HG03460 (cell line): ENCODE results near the gene PITX1.
"Not testable (repeated sequence)": the region's sequence is repeated elsewhere in the genome, so short reads cannot be mapped to it uniquely, and the experiment has no call there.

Source experiments
- ATAC-seq: cut with Tn5 transposase; IDR thresholded peaks from one replicate; pipeline ENCODE4 v1.9.1; 2021; ENCODE audit not compliant: unreplicated experiment

PITX1 gene

DNA sequence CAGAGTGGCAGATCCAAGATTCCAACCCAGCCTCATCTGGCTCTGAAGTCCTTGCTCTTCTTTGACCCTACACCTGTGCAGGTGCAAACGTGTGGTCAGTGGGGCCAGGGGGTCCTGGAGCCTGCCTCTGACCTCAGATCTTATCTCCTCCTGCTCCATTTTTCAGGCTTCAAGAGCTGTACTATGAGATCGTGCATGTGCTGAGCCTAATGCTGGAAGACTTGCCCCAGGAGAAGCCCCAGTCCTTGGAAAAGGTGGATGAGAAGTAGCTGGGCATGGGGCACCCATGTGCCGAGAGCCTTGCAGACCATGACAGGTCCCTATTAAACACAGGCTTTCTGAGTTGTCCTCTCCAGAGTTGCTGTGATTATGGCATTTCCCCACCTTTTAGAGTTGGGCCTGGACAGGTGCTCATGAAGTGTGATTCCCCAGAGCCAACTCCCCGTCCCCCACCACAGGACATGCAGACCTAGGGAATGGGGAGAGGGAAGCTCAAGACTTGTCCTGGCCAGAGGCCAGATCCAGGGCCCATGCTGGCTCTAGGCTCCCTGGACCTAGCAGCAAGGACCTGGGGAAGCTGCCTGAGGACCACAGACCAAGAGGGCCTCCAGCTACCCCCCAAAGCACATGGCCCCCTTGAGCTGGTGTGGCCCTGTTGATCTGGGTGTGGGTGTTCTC, 22.5 kb downstream of the PITX1 start:
- ATAC-seq: no peak

DNA sequence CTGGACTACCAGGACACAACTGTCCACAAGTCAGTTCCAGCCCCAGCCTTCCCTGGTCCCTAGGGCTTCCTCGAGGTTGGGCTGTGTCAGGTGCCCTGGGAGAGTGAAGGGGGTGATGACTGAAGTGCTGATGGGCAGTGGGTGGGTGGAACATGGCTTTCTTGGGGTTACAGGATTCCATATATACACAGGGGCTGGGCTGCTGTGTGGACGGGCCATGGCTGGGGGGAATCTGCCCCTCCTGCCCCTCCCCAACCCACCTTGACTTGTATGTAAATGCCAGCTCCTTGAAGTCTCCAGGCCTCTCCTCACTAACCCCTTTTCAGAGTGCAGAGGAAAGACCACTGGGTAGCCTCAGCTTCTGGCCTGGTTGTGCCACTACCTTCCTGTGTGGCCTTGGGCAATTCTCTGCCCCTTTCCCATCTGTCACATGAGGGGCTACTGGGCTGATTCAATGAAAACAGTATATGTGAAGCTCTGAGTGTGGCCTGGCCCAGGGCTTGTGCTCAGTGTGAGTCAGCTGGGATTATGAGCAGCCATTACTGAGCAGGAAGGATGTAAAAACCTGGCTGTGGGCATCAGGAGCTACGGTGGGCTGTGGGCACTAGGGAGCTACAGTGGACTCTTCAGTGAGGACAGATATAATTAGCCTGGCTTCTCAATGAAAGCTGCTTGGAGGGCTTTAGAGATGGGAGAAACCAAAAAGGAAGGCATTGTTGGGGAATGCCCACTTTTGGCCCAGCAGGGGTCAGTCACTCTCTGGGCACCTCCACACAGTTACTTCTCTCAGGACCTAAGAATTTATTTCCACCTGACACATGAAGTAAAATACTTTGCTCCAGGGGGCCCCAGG, 23.3 kb downstream of the PITX1 start:
- ATAC-seq: no peak

DNA sequence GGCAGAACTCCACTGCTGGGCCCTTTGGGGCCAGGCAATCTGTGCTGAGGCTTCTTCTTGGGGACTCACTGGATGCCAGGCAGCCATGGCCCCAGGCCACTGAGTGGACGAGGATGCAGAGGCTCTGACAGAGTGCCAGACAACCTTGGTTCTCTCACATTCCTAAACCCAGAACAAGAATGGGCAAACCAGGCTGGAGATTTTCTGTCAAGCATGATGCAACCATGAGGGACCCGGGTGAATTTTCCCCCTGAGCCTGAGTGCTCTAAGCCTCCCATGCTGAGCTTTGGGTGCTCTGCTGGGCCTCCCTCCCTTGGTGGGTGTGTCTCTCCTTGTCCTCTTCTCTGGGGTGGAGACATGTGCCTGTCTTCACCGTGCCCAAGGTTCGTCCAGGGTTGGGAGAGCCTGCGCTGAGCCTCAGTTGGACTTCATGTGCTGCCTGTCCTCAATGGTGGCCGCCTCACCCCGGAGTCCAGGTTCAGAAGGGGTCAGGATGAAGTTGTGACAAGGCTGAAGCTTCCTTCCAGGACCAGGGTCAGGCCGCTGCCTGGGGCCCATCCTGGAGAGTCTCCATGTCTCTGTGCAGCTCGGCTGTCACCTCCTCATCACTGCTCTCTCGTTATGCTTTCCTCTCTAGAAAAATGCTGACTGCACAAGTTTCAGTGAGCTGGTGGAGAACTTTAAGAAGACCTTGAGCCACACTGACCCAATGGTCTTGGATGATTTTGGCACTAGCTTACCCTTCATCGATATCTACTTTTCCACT, 24.1 kb downstream of the PITX1 start:
- ATAC-seq: no peak

DNA sequence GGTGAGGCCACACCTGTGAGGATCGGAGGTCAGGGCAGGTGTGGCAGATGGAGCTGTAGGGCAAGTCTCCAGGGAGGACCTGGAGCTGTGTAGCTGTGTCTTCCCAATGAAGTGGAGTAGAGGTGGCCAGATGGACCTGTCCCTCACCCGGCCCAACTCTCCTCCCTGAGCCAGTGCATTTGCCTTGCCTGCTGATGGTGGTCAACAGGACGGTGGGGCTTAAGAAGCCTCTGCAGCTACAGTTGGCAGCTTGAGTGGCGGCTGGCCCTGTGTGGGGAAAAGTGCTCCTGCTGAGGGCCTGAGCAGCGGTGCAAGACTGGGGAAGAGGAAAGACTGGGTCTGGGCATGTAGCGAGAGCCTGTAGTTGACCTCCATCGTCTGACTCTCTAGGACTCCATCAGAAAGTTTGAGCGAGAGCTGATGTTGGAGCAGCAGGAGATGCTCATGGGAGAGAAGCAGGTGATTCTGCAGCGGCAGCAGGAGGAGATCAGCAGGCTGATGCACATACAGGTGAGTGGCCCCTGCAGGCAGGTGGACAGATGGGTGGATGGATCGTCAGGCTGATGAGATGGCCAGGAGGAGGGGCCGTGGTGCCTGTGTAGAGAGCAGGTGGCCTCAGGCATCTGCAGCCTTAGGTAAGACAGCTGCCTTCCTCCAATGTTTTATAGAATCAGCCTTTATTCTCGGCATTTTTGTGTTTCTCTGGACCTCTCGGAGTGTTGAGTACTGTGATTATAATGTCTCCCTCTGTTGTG, 24.9 kb downstream of the PITX1 start:
- no peak for ATAC-seq

DNA sequence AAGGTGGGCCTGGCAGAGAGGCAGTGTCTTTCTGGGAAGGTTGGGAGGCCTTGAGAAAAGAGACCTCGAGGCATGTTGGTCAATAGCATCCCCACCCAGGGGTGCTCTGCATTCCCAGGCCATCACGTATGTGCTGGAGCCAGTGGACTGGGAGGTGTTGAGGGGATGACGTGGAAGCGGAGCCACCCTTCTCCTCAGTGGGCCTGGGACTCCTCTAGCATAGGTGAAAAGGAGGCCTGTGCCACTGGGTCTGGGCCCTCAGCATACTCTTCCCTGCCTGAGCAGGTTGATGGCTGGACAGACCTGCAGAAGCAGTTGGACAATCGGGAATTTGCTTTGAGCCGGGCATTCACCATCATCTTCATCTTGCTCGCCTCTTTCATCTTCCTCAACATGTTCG, 25.5 kb downstream of the PITX1 start:
- ATAC-seq: no peak

DNA sequence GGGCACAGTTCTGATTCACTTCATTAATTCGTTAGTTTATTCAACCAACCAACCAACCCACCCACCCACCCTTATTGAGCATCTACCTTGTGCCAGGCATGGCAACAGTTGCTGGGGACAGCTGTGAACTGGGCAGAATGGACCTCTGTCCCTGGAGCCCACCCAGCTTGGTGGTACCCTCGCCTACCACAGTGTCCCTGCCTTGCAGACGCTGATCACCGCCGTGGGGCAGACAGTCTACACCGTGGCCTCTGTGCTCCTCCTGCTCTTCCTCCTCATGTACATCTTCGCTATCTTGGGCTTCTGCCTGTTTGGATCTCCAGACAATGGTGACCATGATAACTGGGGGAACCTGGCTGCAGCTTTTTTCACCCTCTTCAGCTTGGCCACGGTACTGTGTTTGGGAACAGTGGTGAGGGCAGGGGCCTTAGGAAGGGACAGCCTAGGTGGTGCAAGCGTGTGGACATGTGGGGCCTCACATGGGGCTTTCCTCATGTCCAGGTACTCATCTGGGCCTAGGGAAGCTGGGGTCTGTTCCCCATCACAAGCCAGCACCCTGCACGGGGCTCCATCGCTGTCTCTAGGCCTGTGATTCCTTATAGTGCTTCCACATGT, 26.2 kb downstream of the PITX1 start:
- ATAC-seq: no peak

DNA sequence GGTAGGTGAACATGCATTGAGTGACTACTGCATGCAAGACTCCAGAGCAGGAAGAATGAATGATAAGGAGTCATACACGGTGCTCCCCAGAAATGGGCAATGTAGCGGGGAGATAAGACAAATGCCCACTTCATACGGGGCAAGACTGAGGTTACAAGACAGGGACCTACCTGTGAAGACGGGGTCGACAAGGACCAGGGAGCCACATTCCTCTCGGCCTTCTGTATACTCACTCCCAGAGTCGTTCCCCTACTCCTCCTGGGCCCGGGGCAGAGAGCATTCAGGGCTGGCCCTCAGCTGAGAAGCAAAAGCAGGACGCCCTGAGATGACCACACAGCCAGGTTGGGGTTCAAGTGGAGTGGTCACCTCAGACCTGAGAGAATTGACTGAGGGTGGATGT, 26.7 kb downstream of the PITX1 start:
- ATAC-seq: no peak

DNA sequence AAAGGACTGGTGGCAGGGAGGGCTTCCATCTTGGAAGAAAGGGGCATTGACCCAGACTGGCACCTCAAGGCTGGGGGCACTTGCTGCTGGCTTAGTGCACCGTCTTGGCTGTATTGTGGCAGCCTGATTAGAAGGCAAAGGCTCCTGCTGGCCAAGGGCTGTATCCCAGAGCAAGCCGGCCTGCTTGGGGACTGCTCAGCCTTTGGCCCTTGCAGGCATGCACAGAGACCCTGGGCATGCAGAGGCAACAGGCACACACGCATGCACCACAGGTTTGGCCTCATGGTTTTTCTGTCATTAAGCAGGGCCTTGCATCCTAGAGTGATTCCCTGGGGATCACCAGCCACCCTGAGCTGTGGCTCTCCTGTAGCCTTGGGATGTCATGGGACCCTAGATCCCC, 29.0 kb downstream of the PITX1 start:
- ATAC-seq: no peak

DNA sequence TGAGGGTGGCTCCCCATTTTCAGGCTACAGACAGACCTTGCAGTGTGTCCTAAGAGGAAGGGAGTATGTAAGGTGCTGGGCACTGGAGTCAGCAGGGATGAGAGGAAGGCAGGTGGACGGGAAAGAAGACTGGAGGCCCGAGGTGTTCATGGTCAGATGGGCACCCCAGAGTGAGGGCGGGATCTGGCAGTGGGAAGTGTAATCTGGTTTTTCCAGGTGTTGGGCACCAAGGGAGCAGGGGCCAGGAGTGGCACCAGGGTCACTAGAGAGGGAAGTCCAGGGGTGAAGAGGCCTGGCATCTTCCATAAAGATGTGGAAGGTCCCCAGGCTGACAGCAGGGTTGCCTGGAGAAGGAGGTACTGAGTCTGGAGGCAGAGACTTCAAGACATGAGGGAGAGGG, 29.7 kb downstream of the PITX1 start:
- ATAC-seq: no peak

DNA sequence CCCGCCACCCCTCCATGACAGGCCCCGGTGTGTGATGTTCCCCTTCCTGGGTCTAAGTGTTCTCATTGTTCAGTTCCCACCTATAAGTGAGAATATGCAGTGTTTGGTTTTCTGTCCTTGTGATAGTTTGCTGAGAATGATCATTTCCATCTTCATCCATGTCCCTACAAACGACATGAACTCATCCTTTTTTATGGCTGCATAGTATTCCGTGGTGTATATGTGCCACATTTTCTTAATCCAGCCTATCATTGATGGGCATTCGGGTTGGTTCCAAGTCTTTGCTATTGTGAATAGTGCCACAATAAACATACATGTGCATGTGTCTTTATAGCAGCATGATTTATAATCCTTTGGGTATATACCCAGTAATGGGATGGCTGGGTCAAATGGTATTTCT, 36.0 kb downstream of the PITX1 start:
- not testable (repeated sequence) for ATAC-seq

DNA sequence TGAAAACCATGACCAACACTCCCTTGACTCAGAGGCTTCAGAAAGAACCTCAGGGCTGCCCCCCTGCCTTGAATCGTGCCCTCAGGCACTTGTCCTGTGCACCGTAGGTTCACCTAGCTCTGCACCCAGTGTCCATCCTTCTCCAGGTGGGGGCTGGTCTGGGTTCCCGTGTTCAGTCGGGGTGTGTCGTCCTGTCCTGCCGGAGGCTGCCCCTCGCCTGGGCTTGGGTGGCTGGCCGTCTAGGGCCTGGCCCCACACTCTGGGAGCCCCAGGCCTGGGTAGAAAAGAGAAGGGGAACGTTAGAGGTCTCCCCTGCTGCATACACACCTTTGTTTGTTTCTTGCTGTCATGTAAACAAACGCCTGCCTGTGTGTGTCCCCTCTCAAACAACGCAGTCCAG, 37.0 kb downstream of the PITX1 start:
- no peak for ATAC-seq

DNA sequence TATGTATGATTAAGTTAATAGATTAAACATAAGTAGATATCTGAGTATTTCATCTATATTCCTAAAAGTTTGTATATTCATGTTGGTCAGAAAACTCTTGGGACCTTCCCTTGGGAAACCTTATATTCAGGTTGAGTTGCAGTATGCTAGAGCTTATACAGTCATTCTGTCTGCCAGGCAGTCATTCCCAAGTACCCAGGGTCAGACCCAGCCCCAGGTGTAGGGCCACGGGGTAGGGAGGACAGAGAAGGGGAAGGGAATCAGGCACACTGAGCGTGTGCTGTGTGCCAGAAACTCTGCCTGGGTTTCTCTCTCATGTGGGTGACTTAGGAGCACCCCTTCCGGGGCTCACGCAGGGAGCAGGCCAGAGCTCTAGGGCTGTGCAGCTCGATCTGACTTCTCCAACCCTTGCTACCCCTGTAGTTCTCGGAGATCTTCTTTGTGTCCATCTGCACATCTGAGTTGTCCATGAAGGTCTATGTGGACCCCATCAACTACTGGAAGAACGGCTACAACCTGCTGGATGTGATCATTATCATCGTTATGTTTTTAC, 38.1 kb downstream of the PITX1 start:
- ATAC-seq: no peak

DNA sequence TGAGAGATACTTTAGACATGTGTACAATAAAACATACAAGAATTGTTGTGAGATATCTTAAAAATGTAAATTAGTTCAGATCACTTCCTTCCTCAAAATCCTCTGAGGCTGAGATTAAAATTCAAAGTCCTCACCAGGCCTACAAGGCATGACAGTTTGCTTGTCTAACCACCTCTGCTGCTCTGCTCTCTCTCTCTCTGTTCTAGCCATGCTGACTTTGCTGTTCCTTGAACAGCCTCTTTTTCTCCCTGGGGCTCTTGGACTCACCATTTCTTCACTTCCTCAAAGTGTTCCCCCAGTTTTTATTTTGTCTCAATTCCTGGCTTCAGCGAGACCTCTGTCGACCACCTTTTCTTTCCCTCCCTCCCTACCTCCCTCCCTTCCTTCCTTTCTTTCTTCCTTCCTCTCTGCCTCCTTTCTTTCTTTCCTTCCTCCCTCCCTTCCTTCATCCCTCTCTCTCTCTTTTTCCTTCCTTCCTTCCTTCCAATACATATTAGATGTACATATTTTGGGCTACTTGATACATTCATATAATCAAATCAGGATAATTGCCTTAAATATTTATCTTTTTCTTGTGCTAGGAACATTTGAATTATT, 39.4 kb downstream of the PITX1 start:
- ATAC-seq: no peak

DNA sequence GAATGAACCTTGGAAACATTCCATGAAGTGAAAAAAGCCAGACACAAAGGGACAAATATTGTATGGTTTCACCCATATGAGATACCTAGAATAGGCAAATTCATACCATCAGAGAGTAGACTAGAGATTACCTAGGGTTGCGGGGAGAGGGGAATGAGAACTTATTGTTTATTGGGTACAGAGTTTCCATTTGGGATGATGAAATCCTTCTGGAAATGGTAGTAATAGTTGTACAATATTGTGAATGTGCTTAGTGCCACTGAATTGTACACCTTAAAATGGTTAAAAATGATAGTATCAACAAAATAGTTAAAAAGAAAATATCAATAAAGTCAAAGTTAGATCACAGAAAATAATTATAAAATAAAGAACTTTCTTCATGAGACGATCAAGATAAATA, 40.9 kb downstream of the PITX1 start:
- ATAC-seq: no peak

DNA sequence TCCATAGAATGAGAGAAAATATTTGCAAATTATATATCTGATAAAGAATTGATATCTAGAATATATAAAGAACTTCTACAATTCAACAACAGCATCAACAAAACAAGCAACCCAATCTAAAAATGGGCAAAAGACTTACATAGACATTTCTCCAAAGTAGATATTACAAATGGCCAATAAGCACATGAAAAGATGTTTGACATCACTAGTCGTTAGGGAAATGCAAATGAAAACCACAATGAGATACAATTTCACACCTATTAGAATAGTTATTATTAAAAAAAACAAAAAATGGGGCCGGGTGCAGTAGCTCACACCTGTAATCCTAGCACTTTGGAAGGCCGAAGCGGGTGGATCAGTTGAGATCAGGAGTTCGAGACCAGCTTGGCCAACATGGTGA, 41.9 kb downstream of the PITX1 start:
- ATAC-seq: no peak

DNA sequence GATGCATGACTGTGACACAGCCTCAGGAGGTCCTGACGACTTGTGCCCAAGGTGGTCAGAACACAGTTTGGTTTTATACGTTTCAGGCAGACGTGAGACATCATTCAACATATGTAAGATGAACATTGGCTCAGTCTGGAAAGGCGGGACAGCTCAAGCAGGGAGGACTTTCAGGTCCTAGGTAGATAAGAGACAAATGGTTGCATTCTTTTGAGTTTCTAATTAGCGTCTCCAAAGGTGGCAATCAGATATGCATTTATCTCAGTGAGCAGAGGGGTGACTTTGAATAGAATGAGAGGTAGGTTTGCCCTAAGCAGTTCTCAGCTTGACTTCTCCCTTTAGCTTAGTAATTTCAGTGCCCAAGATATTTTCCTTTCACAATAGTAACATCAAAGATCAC, 43.8 kb downstream of the PITX1 start:
- not testable (repeated sequence) for ATAC-seq

DNA sequence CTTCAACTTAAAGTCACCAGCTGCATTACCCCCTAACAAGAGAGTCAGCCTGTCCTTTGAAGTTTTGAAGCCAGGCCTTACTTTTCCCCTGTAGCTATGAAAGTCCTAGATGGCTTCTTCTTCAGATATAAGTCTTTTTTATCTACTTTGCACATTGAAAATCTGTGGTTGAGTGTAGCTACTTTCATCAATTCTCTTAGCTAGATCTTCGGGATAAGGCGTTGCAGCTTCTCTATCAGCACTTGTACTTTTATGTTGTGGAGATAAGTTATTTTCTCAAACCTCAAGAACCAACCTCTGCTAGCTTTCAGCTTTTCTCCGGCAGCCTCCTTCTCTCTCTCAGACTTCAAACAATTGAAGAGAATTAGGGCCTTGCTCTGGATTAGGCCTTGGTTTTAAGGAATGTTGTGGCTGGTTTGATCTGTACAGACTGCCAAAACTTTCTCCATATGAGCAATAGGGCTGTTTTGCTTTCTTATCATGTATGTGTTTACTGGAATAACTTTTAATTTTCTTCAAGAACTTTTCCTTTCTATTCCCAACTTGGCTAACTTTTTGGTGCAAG, 44.7 kb downstream of the PITX1 start:
- ATAC-seq: no peak

DNA sequence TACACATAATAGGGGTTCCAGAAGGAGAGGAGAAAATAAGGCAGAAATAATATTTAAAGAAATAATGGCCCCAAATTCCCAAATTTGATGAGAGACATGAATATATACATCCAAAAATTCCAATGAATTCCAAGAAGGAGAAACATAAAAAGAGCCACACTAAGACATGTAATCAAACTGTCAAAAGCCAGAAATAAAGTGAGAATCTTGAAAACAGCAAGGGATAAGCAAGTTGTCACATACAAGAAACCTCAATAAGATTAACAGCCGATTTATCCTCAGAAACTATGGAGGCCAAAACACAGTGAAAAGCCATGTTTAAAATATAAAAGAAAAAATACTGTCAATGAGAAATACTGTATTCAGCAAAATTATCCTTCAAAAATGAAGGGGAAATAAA, 51.8 kb downstream of the PITX1 start:
- no peak for ATAC-seq

DNA sequence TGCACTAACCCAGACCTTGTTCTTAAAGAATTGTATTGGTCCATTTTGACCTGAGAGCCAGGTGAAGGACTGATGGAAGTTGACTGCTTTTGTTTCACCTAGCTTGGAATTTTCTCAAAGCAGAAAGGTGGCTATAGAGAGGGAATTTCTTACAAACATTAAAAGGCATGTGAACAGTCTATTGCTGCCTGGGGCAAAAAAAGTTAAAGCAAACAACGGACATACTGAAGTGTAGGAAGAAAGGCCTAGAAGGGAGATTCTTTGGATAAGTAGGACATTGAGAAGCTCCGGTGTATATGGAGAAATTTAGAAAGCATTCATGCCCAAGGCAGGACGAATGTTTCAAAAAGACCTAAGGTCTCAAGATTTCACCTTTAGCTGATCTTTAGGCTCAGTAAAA, 54.6 kb downstream of the PITX1 start:
- ATAC-seq: no peak
